HG02642 (cell line): ENCODE measurements around the gene SF3A2.

Experiments used
- ATAC-seq: cut with Tn5 transposase; IDR thresholded peaks from one replicate; pipeline ENCODE4 v1.9.1; 2021; ENCODE audit warnings: mild to moderate bottlenecking; ENCODE audit not compliant: unreplicated experiment, poor library complexity

SF3A2 gene

DNA sequence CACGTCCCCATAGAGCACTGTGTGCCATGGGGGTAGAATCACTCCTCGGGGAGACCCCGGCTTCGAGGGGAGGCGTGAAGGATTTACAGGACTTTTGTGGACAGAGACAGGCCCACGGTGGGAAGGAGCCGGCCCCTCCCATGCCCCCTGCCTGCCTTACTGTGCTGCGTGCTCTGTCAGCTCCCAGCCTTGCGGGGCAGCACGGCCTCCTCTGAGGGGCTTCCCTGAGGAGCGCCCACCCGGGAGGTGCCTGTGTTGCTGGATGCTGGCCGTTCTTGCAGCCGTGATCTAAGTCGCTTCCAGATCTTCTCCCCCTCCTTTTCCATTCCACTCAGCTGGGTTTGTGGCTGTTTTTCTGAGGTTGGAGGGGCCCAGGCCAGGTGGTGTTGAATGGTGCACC, 29.6 kb upstream of the SF3A2 start:
- no peak for ATAC-seq

DNA sequence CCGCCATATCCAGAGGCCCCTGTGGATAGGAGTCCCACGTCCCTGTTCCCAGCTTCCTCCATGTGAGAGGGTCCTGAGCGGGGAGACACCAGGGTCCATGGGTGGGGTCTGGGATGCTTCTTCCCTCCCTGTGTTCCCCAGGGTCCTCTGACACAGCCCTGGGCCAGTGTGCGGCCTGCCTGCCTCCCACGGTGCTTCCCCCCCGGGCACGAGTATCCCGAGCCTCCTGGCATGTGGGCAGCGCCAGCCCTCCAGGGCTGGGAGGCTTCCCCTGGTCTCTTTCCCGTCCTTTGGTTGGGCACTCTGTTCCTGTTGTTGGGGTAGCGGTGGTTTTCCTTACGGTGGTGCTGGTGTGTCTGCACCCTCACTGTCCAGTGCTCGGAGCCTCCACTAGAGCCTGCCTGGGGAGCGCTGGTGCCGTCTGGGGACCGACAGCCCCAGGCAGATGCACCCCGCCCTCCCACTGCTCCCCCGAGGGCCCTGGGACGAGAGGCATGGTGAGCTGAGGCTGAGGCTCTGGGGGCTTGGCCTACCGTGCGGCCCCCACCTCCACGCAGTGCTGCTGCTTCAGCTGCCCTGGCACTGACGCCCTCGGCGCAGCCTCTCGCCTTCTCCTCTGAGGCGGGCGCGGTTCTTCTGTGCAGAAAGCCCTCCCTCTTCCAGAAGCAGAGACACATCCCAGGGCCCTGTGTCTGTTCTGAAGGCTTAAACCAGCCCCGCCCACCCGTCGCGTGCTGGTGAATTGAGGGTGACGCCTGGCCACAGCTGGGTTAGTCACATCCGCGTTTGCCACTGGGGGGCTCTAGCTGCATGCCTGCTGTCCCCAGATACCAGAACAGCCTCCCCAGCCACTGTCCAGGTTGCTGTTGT, 28.4 kb upstream of the SF3A2 start:
- no peak for ATAC-seq

DNA sequence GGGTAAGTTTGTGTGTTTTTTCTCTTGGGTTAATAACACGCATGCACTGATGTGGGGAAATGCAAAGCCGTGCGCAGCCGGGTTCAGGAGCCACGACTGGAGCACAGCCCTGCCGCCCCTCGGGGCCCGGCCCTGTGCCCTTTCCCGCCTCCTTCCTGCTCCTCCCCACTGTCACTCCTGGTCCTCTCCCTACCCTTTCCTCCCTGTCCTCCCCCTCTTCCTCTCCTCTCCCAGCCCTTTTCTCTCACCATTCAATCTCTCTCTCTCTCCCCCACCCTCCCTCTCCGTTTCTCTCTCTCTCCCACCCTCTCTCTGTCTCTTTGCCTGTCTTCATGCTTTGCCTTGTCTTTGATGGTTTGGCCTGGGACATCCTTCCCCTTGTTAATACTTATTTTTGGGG, 27.6 kb upstream of the SF3A2 start:
- ATAC-seq, result no peak

DNA sequence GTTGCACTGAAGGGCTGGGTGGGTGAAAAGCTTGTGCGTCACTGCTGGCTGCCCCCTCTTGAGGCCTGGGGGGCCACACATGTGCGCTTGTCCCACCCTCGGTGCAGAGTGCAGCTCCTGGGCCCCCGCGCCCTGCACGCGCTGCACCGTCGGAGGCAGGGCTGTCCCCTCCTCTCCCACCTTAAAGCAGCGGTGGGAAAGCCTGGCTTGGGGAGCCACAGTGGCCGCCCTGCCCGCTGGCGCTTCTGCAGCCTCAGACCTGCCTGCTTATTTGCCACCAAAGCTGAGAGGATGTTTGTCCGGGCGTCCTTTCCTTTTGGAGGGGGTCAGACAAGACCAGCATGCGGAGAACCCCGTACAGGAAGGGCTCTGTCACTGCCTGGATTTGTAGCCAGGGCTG, 27.2 kb upstream of the SF3A2 start:
- ATAC-seq, result no peak

DNA sequence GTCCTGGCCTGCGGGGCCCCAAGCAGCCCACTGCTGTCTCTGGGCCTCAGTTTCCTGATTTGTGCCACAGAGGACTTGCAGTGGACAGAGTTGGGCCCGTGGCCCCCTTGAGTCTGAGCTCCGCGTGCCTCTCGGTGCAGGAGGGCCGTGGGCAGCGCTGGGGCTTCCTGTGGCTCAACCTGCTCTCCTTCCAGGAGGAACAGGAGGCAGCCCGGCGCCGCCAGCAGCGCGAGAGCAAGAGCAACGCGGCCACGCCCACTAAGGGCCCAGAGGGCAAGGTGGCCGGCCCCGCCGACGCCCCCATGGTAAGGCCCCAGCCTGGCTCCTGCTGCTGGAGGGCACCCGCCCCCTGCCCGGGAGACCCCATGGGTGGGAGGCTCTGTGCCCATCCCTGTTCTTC, 26.4 kb upstream of the SF3A2 start:
- ATAC-seq, result no peak

DNA sequence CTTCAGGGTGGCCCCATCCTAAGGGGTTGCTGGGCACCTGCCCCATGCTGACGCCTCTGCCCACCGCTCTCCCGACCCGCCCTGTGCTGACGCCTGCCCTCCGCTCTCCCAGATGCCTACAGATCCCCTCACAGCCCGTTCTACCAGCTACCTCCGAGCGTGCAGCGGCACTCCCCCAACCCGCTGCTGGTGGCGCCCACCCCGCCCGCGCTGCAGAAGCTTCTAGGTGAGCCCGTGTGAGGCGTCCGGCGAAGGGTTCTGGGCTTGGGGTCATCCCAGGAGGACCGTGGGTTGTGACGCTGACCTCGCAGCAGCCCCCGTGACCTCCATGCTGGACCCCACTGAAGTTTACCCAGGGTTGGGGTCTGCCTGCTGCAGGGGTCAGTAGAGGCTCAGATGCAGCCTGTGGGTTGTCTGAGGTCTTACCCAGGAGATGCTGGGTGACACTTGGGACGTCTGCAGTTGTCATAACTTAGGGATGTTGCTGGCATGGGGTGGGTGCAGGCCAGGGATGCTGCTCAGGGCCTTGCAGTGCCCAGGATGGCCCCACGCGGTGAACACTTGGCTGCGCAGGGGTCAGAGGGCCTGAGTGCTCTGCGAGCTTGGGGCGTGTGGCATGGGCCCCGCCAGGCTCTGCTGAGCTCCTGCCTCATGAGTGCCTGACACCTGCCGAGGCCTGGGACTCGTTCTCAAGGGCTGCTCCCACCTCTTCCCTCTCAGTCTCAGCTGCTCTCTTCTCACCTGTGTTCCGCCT, 25.5 kb upstream of the SF3A2 start:
- ATAC-seq, result no peak

DNA sequence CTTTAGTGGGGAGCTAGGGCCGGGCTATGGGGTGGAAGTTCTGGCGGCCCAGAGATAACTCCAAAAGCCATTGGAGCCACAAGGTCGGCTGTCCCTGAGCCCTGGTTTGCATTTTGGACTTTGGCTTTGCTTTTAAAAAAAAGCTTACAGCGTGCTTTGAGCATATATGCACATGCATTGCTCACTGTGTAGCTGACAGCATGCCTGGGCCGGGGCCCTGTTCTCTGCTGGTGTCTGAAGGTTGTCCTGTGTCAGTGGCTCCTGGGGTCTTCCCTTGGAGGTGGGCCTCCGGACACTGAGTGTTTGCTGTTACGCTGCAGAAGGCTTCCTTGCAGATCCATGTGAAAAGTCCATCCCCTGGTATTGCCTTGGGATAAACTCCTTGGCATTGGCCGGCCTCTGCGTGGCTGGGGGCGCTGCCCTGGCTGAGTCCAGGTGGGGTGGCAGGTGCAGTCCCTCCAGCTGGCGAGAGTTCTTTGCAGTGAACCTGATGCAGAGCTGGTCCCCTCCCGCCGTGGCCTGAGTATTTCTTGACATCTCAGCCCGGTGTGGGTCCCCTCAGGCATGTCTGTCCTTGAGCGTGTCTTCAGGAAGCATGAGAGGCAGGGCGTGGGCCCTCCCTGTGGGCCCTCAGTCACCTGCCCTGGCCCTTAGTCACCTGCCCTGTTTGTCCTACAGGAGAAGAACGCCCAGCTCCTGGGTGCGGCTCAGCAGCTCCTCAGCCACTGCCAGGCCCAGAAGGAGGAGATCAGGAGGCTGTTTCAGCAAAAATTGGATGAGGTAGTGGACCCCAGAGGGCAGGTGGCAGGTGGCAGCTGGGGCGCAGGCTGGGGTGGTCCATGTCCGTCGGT, 23.5 kb upstream of the SF3A2 start:
- ATAC-seq, result no peak

DNA sequence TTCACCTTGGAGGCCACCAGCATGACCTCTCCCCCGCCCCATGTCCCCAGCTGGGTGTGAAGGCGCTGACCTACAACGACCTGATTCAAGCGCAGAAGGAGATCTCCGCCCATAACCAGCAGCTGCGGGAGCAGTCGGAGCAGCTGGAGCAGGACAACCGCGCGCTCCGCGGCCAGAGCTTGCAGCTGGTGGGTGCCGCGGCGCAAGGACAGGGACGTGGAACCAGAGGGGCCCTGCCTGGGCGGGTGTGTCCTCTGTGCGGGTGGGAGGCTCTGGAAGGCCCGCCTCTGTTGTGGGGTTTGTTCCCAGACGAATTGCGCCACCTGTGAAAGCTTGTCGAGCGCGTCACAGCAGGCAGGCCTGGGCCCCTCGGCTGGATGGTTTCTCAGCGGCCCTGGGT, 22.8 kb upstream of the SF3A2 start:
- ATAC-seq, result no peak

DNA sequence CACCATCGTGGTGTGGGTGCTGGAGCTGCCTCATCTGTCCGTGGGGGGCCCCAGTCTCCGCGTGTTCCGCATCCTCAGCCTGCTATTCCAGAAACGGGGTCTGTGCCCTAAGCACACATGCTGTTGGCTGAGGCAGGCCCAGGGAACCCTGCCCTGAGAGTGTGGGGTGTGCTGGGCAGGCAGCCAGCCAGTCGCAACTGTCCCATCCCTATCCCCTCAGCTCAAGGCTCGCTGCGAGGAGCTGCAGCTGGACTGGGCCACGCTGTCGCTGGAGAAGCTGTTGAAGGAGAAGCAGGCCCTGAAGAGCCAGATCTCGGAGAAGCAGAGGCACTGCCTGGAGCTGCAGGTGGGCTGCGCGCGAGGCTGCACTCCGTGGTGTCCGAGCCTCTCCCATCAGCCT, 22.4 kb upstream of the SF3A2 start:
- ATAC-seq, result no peak

DNA sequence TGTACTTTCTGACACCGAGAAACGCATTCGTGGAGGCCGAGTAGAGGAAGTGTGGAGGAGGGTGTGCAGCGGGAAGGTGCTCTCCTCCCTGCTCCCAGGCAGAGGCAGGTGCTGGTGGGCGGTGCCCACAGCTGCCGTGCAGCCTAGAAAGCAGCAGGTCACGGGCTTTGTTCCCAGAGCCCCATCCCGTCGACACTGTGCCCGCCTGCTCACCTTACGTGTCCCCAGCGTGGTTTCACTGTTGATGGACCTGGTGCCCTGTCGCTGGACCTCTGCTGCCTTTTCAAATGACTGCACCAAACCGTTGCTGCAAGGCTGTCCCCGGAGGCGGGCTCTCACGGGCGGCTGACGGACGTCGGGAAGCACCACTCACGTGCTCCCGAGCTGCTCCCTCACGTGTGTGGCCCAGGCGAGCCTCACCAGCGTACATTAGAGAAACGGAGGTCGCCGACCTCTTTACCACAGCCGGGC, 21.3 kb upstream of the SF3A2 start:
- ATAC-seq, result no peak

DNA sequence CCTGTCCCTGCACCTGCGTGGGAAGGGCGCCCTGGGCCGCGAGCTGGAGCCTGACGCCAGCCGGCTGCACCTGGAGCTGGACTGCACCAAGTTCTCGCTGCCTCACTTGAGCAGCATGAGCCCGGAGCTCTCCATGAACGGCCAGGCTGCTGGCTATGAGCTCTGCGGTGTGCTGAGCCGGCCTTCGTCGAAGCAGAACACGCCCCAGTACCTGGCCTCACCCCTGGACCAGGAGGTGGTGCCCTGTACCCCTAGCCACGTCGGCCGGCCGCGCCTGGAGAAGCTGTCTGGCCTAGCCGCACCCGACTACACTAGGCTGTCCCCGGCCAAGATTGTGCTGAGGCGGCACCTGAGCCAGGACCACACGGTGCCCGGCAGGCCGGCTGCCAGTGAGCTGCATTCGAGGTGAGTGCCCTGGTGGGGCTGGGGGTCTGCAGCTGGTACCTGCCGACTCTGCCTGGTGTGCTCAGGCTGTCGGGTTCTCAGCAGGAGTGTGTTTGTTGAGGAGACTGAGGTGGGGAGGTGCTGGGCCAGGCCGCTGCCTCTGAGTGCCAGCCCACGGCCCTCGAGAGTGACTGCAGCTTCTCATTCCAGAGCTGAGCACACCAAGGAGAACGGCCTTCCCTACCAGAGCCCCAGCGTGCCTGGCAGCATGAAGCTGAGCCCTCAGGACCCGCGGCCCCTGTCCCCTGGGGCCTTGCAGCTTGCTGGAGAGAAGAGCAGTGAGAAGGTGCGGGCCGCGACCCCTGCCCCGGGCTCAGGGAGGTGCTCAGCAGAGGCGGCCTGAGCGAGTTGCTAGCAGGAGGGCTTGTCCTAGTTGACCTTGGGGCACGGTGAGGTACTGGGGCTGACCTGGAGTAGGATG, 20.0 kb upstream of the SF3A2 start:
- no peak for ATAC-seq

DNA sequence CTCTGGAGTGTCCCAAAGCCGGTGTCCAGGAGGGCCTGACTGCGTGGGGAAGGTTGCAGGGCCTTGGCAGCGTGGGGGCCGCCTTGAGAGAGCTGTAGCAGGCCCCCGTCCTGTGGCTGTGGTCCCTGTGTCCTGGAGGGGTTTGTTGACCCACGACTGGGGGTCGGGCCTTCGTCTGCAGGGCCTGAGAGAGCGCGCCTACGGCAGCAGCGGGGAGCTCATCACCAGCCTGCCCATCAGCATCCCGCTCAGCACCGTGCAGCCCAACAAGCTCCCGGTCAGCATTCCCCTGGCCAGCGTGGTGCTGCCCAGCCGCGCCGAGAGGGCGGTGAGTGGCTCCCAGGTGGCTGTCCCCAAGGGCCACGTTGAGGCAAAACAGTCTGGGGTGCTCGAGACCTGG, 19.0 kb upstream of the SF3A2 start:
- no peak for ATAC-seq

DNA sequence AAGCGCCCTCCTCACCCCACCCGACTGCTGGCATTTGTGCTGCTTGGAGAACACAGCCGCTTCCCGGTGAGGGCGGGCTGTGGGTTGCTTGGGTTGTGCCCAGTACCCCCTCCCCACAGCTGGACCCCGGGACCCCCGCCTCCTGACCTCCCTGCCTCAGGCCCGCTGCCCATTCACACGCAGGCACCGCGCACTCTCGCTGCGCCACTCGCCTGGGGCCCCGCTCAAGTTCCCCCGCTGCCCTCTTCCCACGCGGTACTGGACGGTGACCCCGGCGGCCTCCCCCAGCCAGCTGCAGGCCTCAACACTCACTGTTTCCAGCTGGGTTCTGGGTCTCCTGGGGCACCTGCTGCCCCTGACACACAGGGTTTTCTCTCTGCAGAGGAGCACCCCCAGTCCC, 16.9 kb upstream of the SF3A2 start:
- no peak for ATAC-seq

DNA sequence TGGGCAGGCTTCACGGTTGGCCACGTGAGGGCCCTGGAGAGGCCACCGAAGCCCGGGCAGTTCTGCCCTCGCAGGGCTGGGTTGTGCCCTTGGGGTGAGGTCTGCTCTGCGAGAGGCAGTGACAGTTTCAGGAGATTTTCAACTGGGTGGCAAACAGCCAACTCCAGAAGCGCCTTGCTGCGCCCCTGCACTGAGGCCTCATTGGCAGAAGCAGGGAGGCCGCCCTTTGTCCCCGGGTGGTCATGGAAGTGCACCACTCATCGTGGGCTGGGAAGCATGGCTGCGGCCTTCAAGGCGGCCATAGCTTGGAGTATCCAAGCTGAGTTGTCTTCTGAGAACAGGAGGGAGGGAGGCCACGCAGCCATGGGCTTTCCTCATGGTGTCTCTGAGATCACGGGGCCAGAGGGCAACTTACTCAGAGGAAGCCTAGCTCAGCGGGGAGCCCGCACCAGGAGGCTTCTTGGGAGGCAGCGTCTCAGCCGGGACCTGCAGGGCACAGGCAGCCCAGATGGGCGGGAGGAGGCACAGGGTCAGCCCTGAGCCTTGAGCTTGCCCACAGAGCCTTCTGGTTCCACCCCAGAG, 15.3 kb upstream of the SF3A2 start:
- no peak for ATAC-seq

DNA sequence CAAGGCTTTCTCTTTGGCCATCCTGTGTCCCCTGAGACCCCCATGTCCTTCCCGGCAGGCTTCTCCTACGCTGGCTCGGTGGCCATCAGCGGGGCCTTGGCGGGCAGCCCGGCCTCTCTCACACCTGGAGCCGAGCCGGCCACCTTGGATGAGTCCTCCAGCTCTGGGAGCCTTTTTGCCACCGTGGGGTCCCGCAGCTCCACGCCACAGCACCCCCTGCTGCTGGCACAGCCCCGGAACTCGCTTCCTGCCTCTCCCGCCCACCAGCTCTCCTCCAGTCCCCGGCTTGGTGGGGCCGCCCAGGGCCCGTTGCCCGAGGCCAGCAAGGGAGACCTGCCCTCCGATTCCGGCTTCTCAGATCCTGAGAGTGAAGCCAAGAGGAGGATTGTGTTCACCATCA, 14.7 kb upstream of the SF3A2 start:
- no peak for ATAC-seq

DNA sequence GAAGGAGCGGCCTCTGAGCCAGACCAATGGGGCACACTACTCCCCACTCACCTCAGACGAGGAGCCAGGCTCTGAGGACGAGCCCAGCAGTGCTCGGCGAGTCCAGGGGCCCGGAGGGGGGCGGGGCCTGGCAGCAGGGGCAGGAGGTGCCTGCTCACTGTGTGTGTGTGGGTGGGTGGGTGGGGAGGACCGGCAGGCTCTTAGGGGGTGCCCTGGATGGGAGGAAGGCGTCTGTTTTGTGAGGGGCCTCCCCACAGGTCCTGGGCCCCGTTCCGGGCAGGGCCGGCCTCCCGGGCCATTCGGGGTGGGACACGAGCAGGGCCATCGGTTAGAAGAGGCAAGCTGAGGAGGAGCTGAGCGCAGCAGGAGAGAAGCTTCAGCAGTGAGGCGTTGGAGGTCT, 13.2 kb upstream of the SF3A2 start:
- no peak for ATAC-seq

DNA sequence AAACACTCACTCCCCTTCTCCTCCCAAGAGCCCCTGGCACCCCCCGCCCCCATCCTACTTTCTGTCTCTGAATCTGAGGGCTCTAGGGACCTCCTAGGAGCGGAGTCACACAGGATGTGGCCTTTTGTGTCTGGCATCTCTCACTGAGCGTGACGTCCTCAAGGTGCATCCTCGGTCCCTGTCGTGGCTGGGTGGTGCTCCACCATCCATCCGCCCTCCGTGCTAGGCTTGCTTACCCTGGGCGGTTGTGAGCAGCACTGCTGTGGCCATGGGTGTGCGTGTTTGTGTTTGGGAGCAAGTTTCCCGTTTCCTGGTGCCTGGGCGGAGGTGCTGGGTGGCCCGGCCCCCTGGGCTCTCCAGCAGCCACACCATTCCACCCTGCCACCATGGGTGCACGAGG, 12.7 kb upstream of the SF3A2 start:
- ATAC-seq, result no peak

DNA sequence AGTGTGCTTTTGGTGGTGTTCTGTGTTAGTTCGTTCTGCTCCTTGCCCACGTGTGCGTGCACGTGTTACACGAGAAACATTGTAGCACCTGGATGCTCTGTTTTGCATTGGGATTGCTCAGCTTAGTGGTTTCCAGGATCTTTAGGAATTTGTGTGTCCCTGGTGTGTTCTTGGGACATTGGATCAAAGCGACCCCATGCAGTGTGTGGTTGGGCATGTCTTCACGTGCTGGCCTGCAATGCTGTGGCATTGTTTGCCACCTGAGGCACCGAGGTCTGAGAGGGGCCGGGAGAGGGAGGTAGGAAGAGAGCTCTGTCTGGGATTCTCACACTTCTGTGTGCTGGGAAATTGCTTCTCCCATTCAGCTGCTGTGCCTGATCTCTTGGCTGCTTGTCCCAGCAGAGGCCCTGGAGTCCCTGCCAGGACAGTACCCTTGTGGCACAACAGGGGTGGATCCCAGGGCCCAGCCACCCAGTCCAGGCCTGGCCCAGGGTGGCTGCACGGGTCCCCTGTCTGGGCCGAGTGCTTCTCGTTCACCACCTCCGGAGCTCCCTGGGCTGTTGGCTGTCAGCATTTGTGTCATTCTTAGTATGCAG, 11.8 kb upstream of the SF3A2 start:
- no peak for ATAC-seq

DNA sequence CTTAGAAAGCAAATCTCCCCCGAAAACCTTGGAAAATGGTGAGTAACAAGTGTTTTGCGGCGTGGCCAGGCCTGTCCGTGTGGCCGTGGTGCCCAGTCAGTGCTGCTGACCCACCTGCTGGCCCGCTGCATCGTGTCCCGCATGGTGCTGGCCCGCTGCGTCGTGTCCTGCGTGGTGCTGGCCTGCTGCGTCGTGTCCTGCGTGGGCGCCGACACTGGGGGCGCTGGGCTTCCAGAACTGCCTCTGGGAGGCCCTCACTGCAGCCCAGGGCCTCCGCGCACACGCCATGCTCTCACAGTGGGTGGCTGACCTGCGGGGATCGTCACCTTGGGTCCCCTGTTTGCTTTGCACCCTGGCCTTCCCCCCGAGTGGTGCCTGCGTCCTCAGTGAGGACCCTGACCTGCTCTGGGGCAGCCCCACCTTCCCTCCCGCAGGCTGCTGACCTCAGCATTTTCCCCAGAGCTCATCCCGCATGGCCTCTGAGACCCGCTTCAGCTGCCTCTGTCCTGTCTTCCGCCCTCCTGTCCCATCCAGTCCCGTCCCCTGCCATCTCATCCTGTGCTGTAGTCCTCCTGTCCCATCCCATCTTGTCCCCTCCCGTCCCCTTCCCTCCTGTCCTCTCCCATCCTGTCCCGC, 11.1 kb upstream of the SF3A2 start:
- no peak for ATAC-seq
